ACHN (cell line): ENCODE data around the gene PCNT.

Source experiments
- DNase-seq: peaks from one replicate; pipeline ENCODE4 v3.0.0-alpha.2; 2015
- in situ Hi-C: cut with HindIII; loops from 2 replicates; pipeline ENCODE4 v1.10.0; 2017; ENCODE audit warnings: low sequenced_read_pairs, low pct_ligation_motif_present, low pct_unique_long_range_greater_than_20kb

PCNT gene

DNA sequence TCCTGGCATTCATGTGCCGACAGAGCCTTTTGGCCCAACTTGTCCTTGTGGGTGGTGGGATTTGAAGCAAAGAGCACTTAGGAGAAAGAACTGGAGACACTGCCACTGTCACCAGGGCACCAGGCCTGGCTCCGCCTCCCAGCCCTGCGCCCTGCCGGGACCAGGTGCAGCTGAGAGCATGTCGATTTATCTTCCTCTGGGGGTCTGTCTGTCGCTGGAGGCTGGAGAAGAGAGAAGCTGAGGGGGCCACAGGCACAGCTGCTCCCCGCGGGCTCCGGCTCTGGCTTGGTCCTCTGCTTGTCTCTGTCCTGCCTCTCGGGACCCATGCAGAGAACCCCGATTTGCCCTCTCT is 28.2 kb downstream of the PCNT start:
- in situ Hi-C loops = no loop called here
- no peak for DNase-seq

DNA sequence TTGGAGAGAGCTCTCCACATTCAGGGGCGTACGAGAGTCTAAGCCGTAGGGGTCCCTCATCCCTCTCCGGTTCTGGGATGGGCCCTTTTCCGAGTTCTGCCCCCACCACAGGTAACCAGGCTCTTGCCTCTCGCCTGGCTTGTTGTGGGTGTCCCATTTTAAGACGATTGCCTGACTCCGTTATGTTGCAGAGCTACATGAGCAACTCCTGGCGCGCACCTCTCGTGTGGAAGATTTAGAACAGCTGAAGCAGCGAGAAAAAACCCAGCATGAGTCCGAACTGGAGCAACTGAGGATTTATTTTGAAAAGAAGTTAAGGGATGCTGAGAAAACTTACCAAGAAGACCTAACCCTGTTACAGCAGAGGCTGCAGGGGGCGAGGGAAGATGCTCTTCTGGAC is 29.0 kb downstream of the PCNT start:
- in situ Hi-C loops = no loop called here
- no peak for DNase-seq

DNA sequence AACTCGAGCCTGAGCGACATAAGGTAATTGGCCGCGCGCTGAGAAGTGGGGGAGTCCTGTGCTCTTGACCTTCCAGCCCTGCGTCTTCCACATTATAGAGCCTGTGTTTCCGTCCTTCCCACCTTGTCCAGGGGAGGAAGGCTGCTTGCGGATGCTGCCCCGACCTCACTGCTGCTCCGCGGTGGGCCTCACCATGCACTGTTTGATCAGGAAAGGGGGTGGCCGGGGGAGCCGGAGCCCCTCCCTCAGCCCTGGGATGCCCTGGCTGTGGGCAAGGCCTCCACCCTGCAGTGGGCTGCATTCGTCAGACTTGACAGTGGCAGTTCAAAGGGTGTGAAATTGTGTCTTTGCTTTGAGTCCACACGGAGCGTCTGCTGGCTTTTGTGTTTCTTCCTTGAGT is 30.1 kb downstream of the PCNT start:
- no peak for DNase-seq
- in situ Hi-C loops = no loop called here

DNA sequence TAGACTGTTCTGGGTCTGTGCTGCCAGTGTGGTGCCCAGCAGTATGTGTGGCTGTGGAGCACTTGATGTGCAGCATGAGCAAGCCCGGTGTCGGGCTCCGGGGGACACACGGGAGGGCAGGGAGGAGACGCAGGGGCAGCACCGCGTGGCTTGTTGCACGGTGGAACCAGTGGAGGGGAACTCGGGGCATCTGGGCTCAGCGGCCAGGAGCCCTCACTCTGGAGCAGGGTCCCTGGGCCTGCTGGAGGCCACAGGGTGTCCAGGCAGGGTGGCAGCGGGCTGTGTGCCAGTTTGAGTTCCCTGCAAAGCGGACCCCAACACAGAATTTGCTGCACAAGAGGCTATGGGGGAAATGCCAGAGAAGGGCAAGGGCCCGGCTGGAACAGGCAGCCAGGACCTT is 30.6 kb downstream of the PCNT start:
- no peak for DNase-seq
- in situ Hi-C loops = no loop called here

DNA sequence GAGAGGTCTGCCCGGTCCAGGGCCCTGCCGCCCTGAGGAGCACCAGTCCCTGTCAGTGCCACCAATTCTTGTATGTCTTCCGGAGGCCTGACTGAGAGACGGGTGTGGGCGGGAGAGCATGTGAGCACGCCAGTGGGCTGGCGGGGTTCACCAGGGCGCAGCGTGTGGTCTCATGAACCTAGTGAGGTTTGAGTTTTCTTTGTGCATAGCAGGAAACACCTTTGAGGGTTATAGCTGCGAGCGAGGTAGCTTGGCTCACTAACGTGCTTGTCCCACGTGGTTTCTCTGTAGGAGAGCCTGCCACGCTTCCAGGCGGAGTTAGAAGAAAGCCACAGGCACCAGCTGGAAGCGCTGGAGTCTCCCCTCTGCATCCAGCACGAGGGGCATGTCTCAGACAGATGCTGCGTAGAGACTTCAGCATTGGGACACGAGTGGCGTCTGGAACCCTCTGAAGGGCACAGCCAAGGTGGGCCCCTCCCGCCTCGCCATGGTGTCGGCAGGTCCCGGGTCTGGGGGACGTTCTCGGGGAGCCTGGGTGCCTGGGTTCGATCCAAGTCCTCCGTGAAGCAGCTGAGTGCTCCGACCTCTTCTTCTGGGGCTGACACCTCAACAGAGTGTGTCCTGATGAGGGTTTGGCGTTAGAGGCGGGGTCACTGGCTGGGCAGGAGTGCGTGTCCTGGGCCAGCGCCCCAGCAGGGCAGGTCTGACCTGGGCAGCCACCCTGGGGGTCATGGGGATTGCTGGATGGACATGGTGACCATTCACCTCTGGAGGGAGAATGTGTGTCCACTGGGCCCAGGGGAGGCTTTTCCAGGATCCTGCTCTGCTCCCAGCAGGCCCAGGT is 31.4 kb downstream of the PCNT start:
- in situ Hi-C loops = no loop called here
- DNase-seq = no peak

DNA sequence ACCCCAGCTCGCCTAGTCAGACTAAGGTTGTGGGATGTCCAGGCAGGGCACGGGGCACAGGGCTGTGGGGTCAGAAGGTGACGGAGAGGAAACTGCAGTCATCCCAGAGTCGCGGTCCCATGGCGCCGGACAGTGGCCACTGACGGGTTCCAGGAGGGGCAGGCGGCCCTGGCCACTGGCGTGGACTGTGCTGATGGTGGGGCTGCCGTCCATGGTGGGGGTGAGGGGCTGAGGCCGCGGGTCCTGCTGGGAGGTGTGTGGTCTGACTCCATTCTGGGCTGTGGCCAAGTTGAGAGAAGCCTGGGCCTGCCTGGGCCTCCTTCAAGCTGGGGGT is 32.0 kb downstream of the PCNT start:
- in situ Hi-C loops = no loop called here
- no peak for DNase-seq

DNA sequence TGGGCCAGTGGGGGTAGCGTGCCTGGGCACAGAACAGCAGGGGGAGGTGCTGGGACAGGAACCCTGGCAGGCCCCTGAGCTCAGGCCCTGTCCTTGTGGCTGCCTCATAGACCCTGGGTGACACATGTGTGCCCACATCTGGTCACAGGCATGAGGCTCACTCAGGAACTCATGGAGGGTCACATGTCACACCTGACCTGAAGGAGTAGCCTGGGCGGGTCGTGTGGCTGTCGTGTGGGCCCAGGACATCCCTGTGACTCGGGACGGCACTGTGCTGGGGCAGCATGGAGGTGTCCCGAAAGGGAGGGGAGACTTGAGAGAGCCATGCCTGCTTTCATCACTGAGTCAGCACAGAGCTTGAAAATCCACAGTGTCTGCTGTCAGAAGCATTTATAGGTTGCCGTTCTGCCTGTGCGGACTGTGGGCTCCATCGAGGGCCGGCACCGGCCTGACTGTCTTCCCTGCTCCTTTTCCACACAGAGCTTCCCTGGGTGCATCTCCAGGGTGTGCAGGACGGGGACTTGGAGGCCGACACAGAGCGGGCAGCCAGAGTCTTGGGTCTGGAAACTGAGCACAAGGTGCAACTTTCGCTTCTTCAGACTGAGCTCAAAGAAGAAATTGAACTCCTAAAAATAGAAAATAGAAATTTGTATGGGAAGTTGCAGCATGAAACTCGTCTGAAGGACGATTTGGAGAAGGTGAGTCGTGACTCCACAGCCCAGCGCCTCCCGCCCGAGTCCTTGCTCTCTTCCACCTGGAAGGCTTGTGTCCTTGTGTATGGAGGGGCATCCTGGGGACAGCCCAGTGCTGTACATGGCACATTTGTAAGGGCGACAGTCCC is 32.8 kb downstream of the PCNT start:
- no peak for DNase-seq
- in situ Hi-C loops = no loop called here

DNA sequence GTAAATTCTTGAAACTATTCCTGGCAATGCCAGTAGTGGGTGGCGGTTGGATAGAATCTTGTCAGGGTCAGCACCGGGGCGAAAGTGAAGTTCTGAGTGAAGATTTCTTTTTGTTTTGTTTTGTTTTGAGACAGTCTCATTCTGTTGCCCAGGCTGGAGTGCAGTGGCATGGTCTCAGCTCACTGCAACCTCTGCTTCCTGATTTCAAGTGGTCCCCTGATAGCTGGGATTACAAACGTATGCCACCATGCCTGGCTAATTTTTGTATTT is 33.3 kb downstream of the PCNT start:
- in situ Hi-C loops = no loop called here
- no peak for DNase-seq

DNA sequence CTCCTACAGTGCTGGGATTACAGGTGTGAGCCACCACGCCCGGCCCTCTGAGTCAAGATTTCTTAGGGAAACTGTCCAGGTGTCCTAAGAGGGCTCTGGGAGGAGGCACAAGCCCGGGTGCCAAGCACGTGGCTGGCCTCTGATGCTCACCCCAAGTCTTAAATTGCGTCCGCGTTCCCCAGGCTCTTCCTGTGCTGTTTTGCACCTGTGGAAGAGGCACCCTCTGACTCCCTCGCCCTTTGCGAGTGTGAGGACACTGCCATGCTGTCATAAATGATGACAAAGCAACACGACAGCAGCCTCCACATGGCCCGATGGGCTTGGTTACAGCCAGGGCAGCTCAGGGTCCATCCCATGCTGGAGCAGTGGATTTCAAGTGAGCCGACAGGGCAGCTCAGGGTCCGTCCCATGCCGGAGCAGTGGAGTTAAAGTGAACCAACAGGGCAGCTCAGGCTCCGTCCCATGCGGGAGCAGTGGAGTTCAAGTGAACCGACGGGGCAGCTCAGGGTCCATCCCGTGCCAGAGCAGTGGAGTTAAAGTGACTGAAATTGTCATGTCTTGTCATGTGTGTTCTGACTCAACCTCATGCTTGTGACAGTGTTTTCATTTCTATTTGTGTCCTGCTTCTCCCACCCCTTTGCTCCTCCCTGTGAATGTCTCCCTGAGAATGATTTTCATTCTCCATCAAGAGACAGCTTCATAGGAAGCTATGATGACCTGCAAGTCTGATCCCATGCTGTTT is 33.9 kb downstream of the PCNT start:
- DNase-seq = no peak

DNA sequence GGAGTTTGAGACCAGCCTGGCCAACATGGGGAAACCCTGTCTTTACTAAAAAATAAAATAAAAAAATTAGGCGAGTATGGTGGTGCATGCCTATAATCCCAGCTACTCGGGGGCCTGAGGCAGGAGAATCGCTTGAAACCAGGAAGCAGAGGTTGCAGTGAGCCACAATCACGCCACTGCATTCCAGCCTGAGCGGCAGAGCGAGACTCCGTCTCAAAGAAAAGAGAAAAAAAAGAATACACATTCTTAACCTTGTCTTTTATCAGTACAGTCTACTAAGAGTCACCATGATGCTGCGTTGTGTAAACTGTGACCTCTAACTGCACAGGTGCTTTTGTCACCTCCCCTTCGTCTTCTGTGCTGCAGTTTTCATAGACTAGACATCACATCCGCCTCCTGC is 37.2 kb downstream of the PCNT start:
- in situ Hi-C loops = no loop called here
- DNase-seq = no peak

More for the DNA sequence above, 33.9 kb downstream of the PCNT start:
- in situ Hi-C loops = no loop called here

DNA sequence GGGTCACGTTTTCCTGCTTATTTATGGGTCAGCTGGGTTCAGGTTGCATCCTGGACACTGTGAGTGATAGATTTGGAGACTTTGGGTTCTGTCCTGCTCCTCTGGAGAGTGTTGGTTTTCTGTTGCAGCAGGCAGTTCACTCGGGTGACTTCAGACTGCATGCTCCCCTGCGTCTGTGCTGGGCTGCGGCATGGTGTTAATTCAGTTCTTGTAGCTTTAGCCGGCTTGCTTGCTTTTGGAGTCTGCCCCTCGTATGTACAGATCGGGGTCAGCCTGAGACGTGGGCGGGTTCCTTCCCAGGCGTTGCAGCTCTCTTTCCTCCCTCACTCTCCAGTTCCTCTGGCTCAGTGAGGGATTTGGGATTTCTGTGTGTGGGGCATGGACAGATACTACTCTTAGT is 38.0 kb downstream of the PCNT start:
- no peak for DNase-seq
- in situ Hi-C loops = no loop called here

DNA sequence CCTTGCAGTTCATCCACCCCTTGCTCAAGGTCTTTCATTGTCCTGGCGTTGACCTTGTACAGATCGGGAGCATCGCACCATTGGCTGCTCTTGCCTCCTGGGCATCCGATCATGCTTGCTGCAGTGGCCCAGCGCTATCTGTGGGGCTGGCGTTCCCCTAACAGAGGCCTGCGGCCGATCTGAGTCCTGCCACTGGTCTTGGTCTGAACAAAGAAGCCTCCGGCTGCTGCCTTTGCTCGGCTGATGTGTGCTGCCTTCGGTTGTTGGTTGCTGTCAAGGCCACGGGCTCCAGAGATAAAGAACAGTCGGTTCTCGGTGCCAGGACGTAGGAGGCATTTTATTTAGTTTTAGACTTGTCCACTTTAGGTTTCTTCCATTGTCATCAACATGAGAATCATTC is 39.0 kb downstream of the PCNT start:
- in situ Hi-C loops = no loop called here
- DNase-seq = no peak

DNA sequence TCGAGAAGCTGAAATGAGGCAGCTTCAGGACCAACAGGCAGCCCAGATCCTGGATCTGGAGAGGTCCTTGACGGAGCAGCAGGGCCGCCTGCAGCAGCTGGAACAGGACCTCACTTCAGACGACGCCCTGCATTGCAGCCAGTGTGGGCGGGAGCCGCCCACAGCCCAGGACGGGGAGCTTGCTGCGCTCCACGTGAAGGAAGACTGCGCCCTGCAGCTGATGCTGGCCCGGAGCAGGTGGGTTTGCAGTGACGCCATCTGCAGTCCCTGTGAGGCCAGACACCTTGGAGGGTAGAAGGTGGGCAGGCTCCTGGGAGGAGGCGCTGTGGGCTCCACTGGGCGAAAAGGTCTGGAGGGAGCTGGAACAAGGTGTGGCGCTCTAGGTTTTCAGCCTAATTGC is 39.7 kb downstream of the PCNT start:
- in situ Hi-C loops = no loop called here
- DNase-seq = no peak

DNA sequence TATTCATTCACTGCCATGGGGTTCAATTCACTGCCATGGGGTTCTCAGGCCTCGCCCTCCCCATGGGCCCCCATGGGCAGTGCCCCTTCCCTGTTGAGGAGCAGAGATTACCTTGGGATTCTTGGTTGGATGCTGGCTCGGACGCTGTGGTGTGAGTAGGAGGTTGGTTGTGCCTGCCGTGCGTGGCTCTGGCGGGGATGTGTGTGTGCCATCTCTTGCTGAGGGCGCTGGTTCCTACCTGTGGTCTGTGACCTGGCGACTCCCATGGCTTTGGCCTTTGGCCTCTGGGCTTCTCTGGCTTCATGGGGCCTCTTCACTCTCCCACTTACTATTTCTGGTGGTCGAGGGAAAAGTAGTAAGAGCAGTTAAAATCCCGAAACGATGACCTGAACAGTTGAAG is 42.1 kb downstream of the PCNT start:
- in situ Hi-C loops = no loop called here

DNA sequence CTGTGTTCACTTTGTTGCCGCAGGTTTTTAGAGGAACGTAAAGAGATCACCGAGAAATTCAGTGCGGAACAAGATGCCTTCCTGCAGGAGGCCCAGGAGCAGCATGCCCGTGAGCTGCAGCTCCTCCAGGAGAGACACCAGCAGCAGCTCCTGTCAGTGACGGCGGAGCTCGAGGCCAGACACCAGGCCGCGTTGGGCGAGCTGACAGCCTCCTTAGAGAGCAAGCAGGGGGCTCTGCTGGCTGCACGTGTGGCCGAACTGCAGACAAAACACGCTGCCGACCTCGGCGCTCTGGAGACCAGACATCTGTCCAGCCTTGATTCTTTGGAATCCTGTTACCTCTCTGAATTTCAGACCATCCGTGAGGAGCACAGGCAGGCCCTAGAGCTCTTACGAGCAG is 42.6 kb downstream of the PCNT start:
- DNase-seq = no peak
- in situ Hi-C loops = no loop called here

More for the DNA sequence above, 42.1 kb downstream of the PCNT start:
- DNase-seq = no peak

DNA sequence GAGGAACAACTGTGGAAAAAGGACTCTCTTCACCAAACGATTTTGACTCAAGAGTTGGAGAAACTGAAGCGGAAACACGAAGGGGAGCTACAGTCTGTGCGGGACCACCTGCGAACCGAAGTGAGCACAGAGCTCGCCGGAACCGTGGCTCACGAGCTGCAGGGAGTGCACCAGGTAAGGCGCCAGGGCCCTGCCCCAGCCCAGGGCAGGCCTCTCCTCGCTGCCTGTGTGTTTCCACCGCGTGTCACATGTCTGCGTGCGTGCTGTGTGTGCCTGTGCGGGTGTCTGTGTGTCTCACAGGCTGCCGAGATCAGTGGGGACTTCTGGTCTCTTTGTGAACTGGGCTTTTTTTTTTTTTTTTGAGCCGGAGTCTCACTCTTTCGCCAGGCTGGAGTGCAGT is 43.0 kb downstream of the PCNT start:
- DNase-seq = no peak
- in situ Hi-C loops = no loop called here

DNA sequence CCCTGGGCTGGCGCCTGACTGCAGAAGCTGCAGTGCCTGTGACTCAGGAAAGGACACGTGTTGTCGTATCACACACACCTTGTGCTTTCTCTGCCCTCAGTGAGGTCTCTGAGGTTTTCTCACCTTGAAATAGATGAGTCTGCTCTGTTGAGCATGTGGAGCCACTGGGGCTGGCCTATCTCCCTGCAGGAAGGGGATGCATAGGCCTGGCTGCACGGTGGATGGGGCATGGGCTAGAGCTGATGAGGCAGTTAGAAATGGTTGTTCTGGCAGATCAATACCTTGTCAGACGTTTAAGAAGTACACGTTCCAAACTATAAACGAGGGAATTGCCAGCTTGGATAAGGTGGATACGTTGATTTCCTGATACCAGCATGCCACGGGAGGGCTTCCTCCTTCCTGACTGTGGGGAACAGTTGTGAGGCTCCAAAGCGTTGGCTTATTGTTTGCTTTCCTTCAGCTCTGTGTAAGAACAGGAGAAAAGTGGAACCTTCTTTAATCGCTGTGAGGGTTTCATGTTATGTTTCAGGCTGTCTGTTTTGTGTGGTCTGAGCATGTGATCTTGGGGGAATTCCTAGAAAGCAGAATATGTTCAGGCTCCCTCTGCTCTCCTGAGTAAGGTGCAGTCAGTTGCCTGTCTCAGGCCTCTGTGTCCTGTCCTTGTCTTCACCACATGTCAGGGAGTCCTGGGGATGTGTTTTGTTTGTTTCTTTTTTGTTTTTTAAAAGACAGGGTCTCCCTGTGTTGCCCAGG is 44.8 kb downstream of the PCNT start:
- no peak for DNase-seq
- in situ Hi-C loops = no loop called here

DNA sequence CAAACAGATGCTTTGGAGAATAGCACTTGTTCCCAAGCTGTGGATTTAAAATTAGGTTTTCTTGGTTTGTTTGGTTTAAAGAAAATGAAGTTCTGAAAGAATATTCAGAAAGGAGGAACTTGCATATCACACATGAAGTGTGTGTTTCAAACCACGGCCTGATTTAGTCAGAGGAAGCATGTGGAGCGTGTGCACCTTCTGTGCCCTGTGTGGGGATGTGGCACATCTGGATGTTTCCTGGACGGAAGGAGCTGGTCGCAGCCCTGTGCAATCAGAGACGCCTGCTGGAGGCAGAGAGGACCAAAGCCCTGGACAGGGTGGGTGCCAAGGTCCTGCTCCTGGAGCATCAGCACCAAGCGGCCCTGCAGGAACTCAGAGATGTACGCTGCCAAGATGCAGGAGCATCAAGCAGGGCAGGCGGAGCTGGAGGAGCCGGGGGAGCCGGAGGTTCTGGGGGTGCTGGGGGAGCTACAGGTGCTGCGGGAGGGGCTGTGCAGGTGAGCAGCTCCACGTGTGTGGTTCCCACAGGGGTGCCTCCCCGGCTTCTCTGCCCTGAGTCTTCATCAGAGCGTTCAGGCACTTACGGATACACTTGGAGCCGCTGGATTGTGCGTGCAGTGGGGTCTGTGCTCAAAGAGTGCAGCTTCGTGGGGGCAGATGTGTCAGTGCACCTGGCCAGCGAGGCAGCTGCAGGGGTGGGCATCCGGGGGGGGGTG is 45.7 kb downstream of the PCNT start:
- in situ Hi-C loops = no loop called here
- no peak for DNase-seq
